8988T (cell line): ENCODE results near the gene NPIPB2.
"Not testable (repeated sequence)": the region's sequence is repeated elsewhere in the genome, so short reads cannot be mapped to it uniquely, and the experiment has no call there.

Experiments
- DNase-seq: peaks from one replicate; pipeline ENCODE4 v3.0.0; 2011

NPIPB2 gene

GRCh38 chr16:11957591-11958395 lies 15.9 kb upstream of the NPIPB2 start:
- no peak for DNase-seq

- no peak for DNase-seq
Observed at GRCh38 chr16:11956558-11956957, 14.7 kb upstream of the NPIPB2 start.

- DNase-seq: peak; percentile 27
Observed at GRCh38 chr16:11955713-11956123, 13.9 kb upstream of the NPIPB2 start.

GRCh38 chr16:11953576-11953975 lies 11.7 kb upstream of the NPIPB2 start:
- not testable (repeated sequence) for DNase-seq

- DNase-seq: no peak
Observed at GRCh38 chr16:11950388-11950787, 8.5 kb upstream of the NPIPB2 start.

GRCh38 chr16:11949527-11949926 lies 7.7 kb upstream of the NPIPB2 start:
- DNase-seq: peak; percentile 21

- DNase-seq: no peak
Observed at GRCh38 chr16:11948819-11949218, 7.0 kb upstream of the NPIPB2 start.

- no peak for DNase-seq
Observed at GRCh38 chr16:11946433-11946832, 4.6 kb upstream of the NPIPB2 start.

- not testable (repeated sequence) for DNase-seq
Observed at GRCh38 chr16:11927350-11927749, 14.5 kb downstream of the NPIPB2 start.

- not testable (repeated sequence) for DNase-seq
Observed at GRCh38 chr16:11924046-11924445, 17.8 kb downstream of the NPIPB2 start.

- DNase-seq: peak; percentile 21
Observed at GRCh38 chr16:11916524-11917285, 25.1 kb downstream of the NPIPB2 start.

GRCh38 chr16:11915644-11916523 lies 26.0 kb downstream of the NPIPB2 start, which contains the start of gene GSPT1:
TSS of gene GSPT1 (minus strand) at chr16:11915956. CDS start at chr16:11915720, 236 bp downstream.
- DNase-seq: peak; percentile 82

- DNase-seq: no peak
Observed at GRCh38 chr16:11915114-11915643, 26.7 kb downstream of the NPIPB2 start.

- DNase-seq: no peak
Observed at GRCh38 chr16:11914210-11915113, 27.4 kb downstream of the NPIPB2 start.

- no peak for DNase-seq
Observed at GRCh38 chr16:11913425-11914079, 28.3 kb downstream of the NPIPB2 start.

- DNase-seq: no peak
Observed at GRCh38 chr16:11909653-11910545, 31.9 kb downstream of the NPIPB2 start.

GRCh38 chr16:11907160-11907970 lies 34.5 kb downstream of the NPIPB2 start:
- DNase-seq: no peak

- DNase-seq: no peak
Observed at GRCh38 chr16:11903906-11904305, 37.9 kb downstream of the NPIPB2 start.

- DNase-seq: no peak
Observed at GRCh38 chr16:11901091-11901490, 40.8 kb downstream of the NPIPB2 start.
